ENCODE data around the gene PDZK1IP1.

The PDZK1IP1 gene

DNA sequence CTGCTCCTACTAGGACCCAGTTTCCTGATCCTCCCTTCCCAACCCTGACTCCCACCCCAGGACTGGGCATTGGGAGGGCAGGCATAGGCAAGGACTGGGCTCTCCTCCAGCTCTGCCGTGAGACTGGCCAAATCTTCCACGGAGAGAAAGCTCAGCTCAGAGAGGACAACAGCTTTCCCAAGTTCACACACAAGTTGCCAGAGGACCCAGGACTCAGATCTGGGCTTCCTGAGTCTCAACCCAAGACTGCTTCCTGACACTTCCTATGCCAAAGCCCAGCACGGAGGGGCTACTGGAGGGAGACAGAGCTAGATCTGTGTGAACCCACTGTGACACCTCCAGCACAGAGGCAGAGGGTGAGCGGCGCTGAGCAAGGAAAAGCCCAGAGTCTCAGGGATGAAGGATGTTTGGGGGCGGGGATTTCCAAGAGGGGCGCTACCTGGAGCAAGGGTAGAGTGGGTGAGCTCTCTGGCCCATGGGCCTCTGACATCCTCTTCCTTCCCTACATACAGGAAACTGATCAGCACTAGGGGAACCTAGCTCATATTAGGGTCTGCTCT lies 7.1 kb downstream of the PDZK1IP1 start:
- no peak for DNase-seq
- H3K36me3 ChIP-seq (ENCODE audit: insufficient read depth, low read length), result no peaks in the 10 kb centered on the region
- no peak for TF ChIP-seq EZH2 (IDR thresholded peaks at IDR 0.05; ENCODE audit: borderline replicate concordance, low read depth, low read length, severe bottlenecking)
- TF ChIP-seq CTCF (IDR thresholded peaks at IDR 0.05; ENCODE audit: borderline replicate concordance, extremely low read depth, low read length, poor library complexity, severe bottlenecking), result no peak
- ATAC-seq (ENCODE audit: insufficient read depth, low read depth), result no peak
- H3K4me2 ChIP-seq (ENCODE audit: insufficient read depth, low read length), result no peak overlapping the region
- no peak overlapping the region for H3K4me3 ChIP-seq (ENCODE audit: low read depth in 1 of 2, low read length in 2 of 2)
- H3K9ac ChIP-seq (ENCODE audit: low read depth, low read length), result no peak overlapping the region
- no peak overlapping the region for H3K27ac ChIP-seq (ENCODE audit: low read length)
- H4K20me1 ChIP-seq (ENCODE audit: insufficient read depth, low read length), result no peaks in the 10 kb centered on the region
- H3K9me3 ChIP-seq (ENCODE audit: insufficient read depth, low read length, severe bottlenecking), result no peaks in the 10 kb centered on the region
- H2AFZ ChIP-seq (ENCODE audit: low read depth, low read length), result no peak overlapping the region
- peaks cover 13% of the 10 kb centered on the region for H3K4me1 ChIP-seq (ENCODE audit: insufficient read depth, low read length)
- no peaks in the 10 kb centered on the region for H3K79me2 ChIP-seq (ENCODE audit: insufficient read depth, low read length)
- H3K27me3 ChIP-seq (ENCODE audit: insufficient read depth, low read length, poor library complexity), result peaks cover 8% of the 10 kb centered on the region

GRCh38 chr1:47181955-47182675 lies 7.7 kb downstream of the PDZK1IP1 start:
- Histone ChIP-seq H3K9ac (ENCODE audit: low read depth, low read length) (no peak overlapping the region), H3K4me3 (ENCODE audit: low read depth in 1 of 2, low read length in 2 of 2) (no peak overlapping the region), H3K4me2 (ENCODE audit: insufficient read depth, low read length) (no peak overlapping the region), H3K36me3 (ENCODE audit: insufficient read depth, low read length) (no peaks in the 10 kb centered on the region), H3K27ac (ENCODE audit: low read length) (no peak overlapping the region), H3K4me1 (ENCODE audit: insufficient read depth, low read length) (peaks cover 13% of the 10 kb centered on the region), H3K9me3 (ENCODE audit: insufficient read depth, low read length, severe bottlenecking) (no peaks in the 10 kb centered on the region), H2AFZ (ENCODE audit: low read depth, low read length) (no peak overlapping the region), H3K79me2 (ENCODE audit: insufficient read depth, low read length) (no peaks in the 10 kb centered on the region), H4K20me1 (ENCODE audit: insufficient read depth, low read length) (no peaks in the 10 kb centered on the region), H3K27me3 (ENCODE audit: insufficient read depth, low read length, poor library complexity) (peaks cover 2% of the 10 kb centered on the region)
- DNase-seq, result no peak
- ATAC-seq (ENCODE audit: insufficient read depth, low read depth), result no peak
- TF ChIP-seq EZH2 (IDR thresholded peaks at IDR 0.05; ENCODE audit: borderline replicate concordance, low read depth, low read length, severe bottlenecking) (no peak), CTCF (IDR thresholded peaks at IDR 0.05; ENCODE audit: borderline replicate concordance, extremely low read depth, low read length, poor library complexity, severe bottlenecking) (no peak)

DNA sequence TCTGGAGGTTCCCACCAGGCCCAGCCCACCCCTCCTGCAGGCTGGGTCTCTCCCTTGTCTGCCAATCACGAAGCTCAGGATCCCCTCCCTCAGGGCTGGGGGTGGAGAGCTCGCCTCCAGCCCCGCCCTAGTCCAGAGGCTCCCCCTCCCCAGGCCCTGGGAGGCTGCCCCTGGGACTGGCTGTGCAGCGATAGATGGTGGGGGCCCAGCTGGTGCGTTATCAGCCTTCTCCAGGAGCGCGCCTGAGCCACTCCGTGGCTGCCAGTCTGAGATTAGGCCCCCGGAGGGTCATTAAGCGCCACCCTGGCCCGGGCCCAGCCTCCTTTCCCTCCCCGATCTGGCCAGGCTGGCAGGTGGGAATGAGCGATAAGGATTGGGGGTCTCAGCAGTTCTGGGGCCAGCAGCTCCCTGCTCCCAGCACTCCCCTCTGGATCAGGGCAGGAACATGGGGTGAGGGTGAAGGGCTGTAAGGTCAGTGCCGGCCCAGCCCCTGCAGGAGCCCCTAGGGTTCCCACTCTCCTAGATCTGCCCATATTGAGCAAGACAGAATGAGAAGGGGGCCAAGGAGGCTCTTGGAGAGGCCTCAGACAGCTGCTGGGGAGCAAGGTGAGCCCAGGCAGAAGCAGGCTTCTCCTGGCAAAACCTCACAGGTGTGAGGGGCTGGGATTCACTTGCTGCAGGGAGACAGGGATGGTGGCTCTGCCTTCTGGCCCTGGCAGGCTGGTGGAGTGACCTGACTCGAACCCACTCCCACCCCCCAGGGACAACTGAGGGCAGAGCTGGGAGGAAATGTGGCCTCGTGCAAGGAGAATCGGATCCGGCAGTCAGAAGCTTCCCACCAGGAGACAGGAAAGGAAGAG lies 8.5 kb downstream of the PDZK1IP1 start:
- Histone ChIP-seq H3K9ac (ENCODE audit: low read depth, low read length) (no peak overlapping the region), H3K4me2 (ENCODE audit: insufficient read depth, low read length) (no peak overlapping the region), H3K4me1 (ENCODE audit: insufficient read depth, low read length) (peaks cover 13% of the 10 kb centered on the region), H3K36me3 (ENCODE audit: insufficient read depth, low read length) (no peaks in the 10 kb centered on the region), H2AFZ (ENCODE audit: low read depth, low read length) (no peak overlapping the region), H4K20me1 (ENCODE audit: insufficient read depth, low read length) (no peaks in the 10 kb centered on the region), H3K9me3 (ENCODE audit: insufficient read depth, low read length, severe bottlenecking) (no peaks in the 10 kb centered on the region), H3K27ac (ENCODE audit: low read length) (no peak overlapping the region), H3K27me3 (ENCODE audit: insufficient read depth, low read length, poor library complexity) (no peaks in the 10 kb centered on the region), H3K4me3 (ENCODE audit: low read depth in 1 of 2, low read length in 2 of 2) (no peak overlapping the region), H3K79me2 (ENCODE audit: insufficient read depth, low read length) (no peaks in the 10 kb centered on the region)
- ATAC-seq (ENCODE audit: insufficient read depth, low read depth) (no peak), DNase-seq (no peak)
- TF ChIP-seq EZH2 (IDR thresholded peaks at IDR 0.05; ENCODE audit: borderline replicate concordance, low read depth, low read length, severe bottlenecking), result no peak
- no peak for TF ChIP-seq CTCF (IDR thresholded peaks at IDR 0.05; ENCODE audit: borderline replicate concordance, extremely low read depth, low read length, poor library complexity, severe bottlenecking)

Data from DND-41 (cell line).